HL-60 (cell line): ENCODE data around the gene MS4A7.

Experiments used
- CTCF ChIP-seq: IDR thresholded peaks from one replicate; pipeline ENCODE4 v1.5.1; 2011; ENCODE audit warnings: low read length, control low read depth, inconsistent platforms; ENCODE audit not compliant: insufficient read depth
- GABPA ChIP-seq: IDR thresholded peaks from 2 replicates; pipeline ENCODE4 v1.6.1; 2012; ENCODE audit warnings: low read depth
- POLR2AphosphoS5 ChIP-seq: IDR thresholded peaks from 2 replicates; pipeline ENCODE4 v1.6.1; 2012; ENCODE audit warnings: low read depth
- REST ChIP-seq: IDR thresholded peaks from 2 replicates; pipeline ENCODE4 v1.6.1; 2012; ENCODE audit warnings: low read depth; ENCODE audit not compliant: insufficient replicate concordance

GRCh38 chr11:60372767-60373166, 5.6 kb upstream of the MS4A7 start:
- TF ChIP-seq CTCF (no peak), POLR2AphosphoS5 (no peak), REST (no peak), GABPA (no peak)
